ENCODE results near the gene GPR39. TPM values are rescaled to one million over a fixed set of nuclear protein-coding genes. Genes with fewer than 3 reads are reported as not detected.

GPR39 gene
- total RNA-seq, 4 donors from 2014 or later, result 0.52 to 53.2 (median 6.8) TPM; not detected in 1

- no peak for DNase-seq
- TF ChIP-seq CTCF (IDR thresholded peaks at IDR 0.05) (no peak), POLR2A (IDR thresholded peaks at IDR 0.05) (no peak)
- no peaks in the 10 kb centered on the region for H3K4me1 ChIP-seq
- no peak overlapping the region for H3K27ac ChIP-seq
- intact Hi-C loops (cut with DNase I; ENCODE audit: low total_unique reads), result no loop called here
- no peaks in the 10 kb centered on the region for H3K36me3 ChIP-seq
- no peaks in the 10 kb centered on the region for H3K27me3 ChIP-seq
- no peaks in the 10 kb centered on the region for H3K9me3 ChIP-seq
- no peak overlapping the region for H3K4me3 ChIP-seq
Measured at GRCh38 chr2:132417430-132418035, 928 bp downstream of the GPR39 start.

- no peaks in the 10 kb centered on the region for H3K4me1 ChIP-seq
- no peaks in the 10 kb centered on the region for H3K9me3 ChIP-seq
- TF ChIP-seq CTCF (IDR thresholded peaks at IDR 0.05), result no peak
- TF ChIP-seq POLR2A (IDR thresholded peaks at IDR 0.05), result no peak
- intact Hi-C loops (cut with DNase I; ENCODE audit: low total_unique reads), result no loop called here
- H3K4me3 ChIP-seq, result no peak overlapping the region
- H3K27ac ChIP-seq, result no peak overlapping the region
- H3K27me3 ChIP-seq, result no peaks in the 10 kb centered on the region
- no peak for DNase-seq
- H3K36me3 ChIP-seq, result no peaks in the 10 kb centered on the region
Measured at GRCh38 chr2:132419235-132419634, 2.6 kb downstream of the GPR39 start.

- Histone ChIP-seq H3K9me3 (no peaks in the 10 kb centered on the region), H3K27ac (no peak overlapping the region), H3K27me3 (no peaks in the 10 kb centered on the region), H3K4me1 (no peaks in the 10 kb centered on the region), H3K4me3 (no peak overlapping the region), H3K36me3 (no peaks in the 10 kb centered on the region)
- no peak for TF ChIP-seq POLR2A (IDR thresholded peaks at IDR 0.05)
- no peak for DNase-seq
- intact Hi-C loops (cut with DNase I; ENCODE audit: low total_unique reads), result no loop called here
Measured at GRCh38 chr2:132419941-132420340, 3.3 kb downstream of the GPR39 start.

- Histone ChIP-seq H3K27me3 (no peaks in the 10 kb centered on the region), H3K36me3 (no peaks in the 10 kb centered on the region), H3K27ac (no peak overlapping the region), H3K4me1 (no peaks in the 10 kb centered on the region), H3K9me3 (no peaks in the 10 kb centered on the region), H3K4me3 (no peak overlapping the region)
- no peak for DNase-seq
- TF ChIP-seq POLR2A (IDR thresholded peaks at IDR 0.05), result no peak
- TF ChIP-seq CTCF (IDR thresholded peaks at IDR 0.05), result no peak
- intact Hi-C loops (cut with DNase I; ENCODE audit: low total_unique reads), result no loop called here
Measured at GRCh38 chr2:132420816-132421805, 4.5 kb downstream of the GPR39 start.

GRCh38 chr2:132422736-132423135 is 6.1 kb downstream of the GPR39 start:
- H3K4me1 ChIP-seq, result no peaks in the 10 kb centered on the region
- no peak overlapping the region for H3K4me3 ChIP-seq
- intact Hi-C loops (cut with DNase I; ENCODE audit: low total_unique reads), result no loop called here
- no peak for DNase-seq
- TF ChIP-seq CTCF (IDR thresholded peaks at IDR 0.05), result no peak
- TF ChIP-seq POLR2A (IDR thresholded peaks at IDR 0.05), result no peak
- H3K27me3 ChIP-seq, result no peaks in the 10 kb centered on the region
- no peaks in the 10 kb centered on the region for H3K36me3 ChIP-seq
- no peaks in the 10 kb centered on the region for H3K9me3 ChIP-seq
- no peak overlapping the region for H3K27ac ChIP-seq

Data from uterus (tissue), 4 donors.